ENCODE results near the gene DAB1.
A peak's percentile ranks its signal among the peaks of the same experiment; 100 is the strongest.

DAB1 gene

DNA sequence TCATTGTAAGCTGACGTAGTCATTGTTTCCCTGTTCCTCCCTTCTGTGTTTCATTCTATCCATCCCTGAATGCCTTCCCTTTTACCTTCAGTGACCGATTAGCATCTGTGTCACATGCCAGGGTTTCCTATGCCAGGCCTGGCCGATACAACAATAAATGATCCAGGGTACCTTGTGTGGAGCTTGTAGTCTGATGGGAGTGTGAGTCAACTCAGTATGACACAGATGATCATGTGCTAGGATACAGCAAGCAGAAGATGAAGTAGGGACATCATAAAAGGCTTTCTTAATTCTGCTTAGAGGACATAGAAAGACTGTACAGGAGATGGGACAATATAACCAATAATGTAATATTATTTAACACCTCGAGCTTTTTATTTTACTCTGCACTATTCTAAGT is 294.0 kb downstream of the DAB1 start:
- H3K27ac ChIP-seq (replicated peaks; ENCODE audit: low read length): no peak overlapping the region
- no peak overlapping the region for H4K91ac ChIP-seq (ENCODE audit: low read depth, low read length, poor library complexity)
- no peak overlapping the region for H2BK120ac ChIP-seq (ENCODE audit: low read depth, low read length)
- no peak overlapping the region for H3K14ac ChIP-seq (ENCODE audit: low read length)
- no peak overlapping the region for H3K4me3 ChIP-seq (ENCODE audit: low read length in 2 of 2)
- H3K23ac ChIP-seq (ENCODE audit: low read depth, low read length, poor library complexity): no peak overlapping the region
- no peaks in the 10 kb centered on the region for H3K9me3 ChIP-seq (replicated peaks in 1 of 2; ENCODE audit: control insufficient read depth in 2 of 2, insufficient read depth in 1 of 2, low read depth in 1 of 2, low read length in 2 of 2)
- no peak overlapping the region for H2BK15ac ChIP-seq (ENCODE audit: low read length)
- no peak overlapping the region for H2AFZ ChIP-seq (ENCODE audit: low read length)
- no peak overlapping the region for H2BK5ac ChIP-seq (ENCODE audit: low read length)
- WGBS, 2 donors (ENCODE audit: extremely low coverage in 2 of 2, insufficient read length in 2 of 2, insufficient replicate concordance in 1 of 2): no CpG with 5 or more reads among the region's 4 CpGs
- peak overlapping the region; percentile 80 for H2BK12ac ChIP-seq (ENCODE audit: low read length)
- no peak overlapping the region for H3K9ac ChIP-seq (ENCODE audit: low read depth, low read length, poor library complexity)
- H3K18ac ChIP-seq (ENCODE audit: low read length): no peak overlapping the region
- H3K79me1 ChIP-seq (ENCODE audit: low read depth, low read length): no peaks in the 10 kb centered on the region
- no peaks in the 10 kb centered on the region for H3K27me3 ChIP-seq (ENCODE audit: control insufficient read depth in 3 of 3, insufficient read depth in 3 of 3, low read depth in 1 of 3, low read length in 3 of 3)
- peaks cover 0 to 3% of the 10 kb centered on the region in 2 donors for H3K4me1 ChIP-seq (ENCODE audit: control insufficient read depth in 2 of 2, insufficient read depth in 1 of 2, low read depth in 1 of 2, low read length in 2 of 2)
- no peaks in the 10 kb centered on the region for H3K36me3 ChIP-seq (replicated peaks in 1 of 2; ENCODE audit: control insufficient read depth in 2 of 2, insufficient read depth in 2 of 2, low read length in 2 of 2)
- H3K4ac ChIP-seq (ENCODE audit: low read length): no peak overlapping the region
- no peak overlapping the region for H2AK5ac ChIP-seq (ENCODE audit: low read depth, low read length)
- H3K4me2 ChIP-seq (ENCODE audit: insufficient read depth, low read length, poor library complexity, severe bottlenecking): no peak overlapping the region
- no peak overlapping the region for H4K8ac ChIP-seq (ENCODE audit: low read depth, low read length)
- DNase-seq (ENCODE audit: low spot score): no peak

- peaks cover 6 to 8% of the 10 kb centered on the region in 2 donors for H3K4me1 ChIP-seq (ENCODE audit: control insufficient read depth in 2 of 2, insufficient read depth in 1 of 2, low read depth in 1 of 2, low read length in 2 of 2)
- H3K9ac ChIP-seq (ENCODE audit: low read depth, low read length, poor library complexity): no peak overlapping the region
- no peak overlapping the region for H3K14ac ChIP-seq (ENCODE audit: low read length)
- H2AFZ ChIP-seq (ENCODE audit: low read length): no peak overlapping the region
- no peaks in the 10 kb centered on the region for H3K79me1 ChIP-seq (ENCODE audit: low read depth, low read length)
- no peak overlapping the region for H3K18ac ChIP-seq (ENCODE audit: low read length)
- H3K23ac ChIP-seq (ENCODE audit: low read depth, low read length, poor library complexity): no peak overlapping the region
- no peak overlapping the region for H3K4ac ChIP-seq (ENCODE audit: low read length)
- H2BK15ac ChIP-seq (ENCODE audit: low read length): no peak overlapping the region
- H3K4me2 ChIP-seq (ENCODE audit: insufficient read depth, low read length, poor library complexity, severe bottlenecking): no peak overlapping the region
- H2BK5ac ChIP-seq (ENCODE audit: low read length): no peak overlapping the region
- H2BK120ac ChIP-seq (ENCODE audit: low read depth, low read length): no peak overlapping the region
- H4K91ac ChIP-seq (ENCODE audit: low read depth, low read length, poor library complexity): no peak overlapping the region
- H3K27me3 ChIP-seq (ENCODE audit: control insufficient read depth in 3 of 3, insufficient read depth in 3 of 3, low read depth in 1 of 3, low read length in 3 of 3): no peaks in the 10 kb centered on the region
- no peaks in the 10 kb centered on the region for H3K9me3 ChIP-seq (replicated peaks in 1 of 2; ENCODE audit: control insufficient read depth in 2 of 2, insufficient read depth in 1 of 2, low read depth in 1 of 2, low read length in 2 of 2)
- H2AK5ac ChIP-seq (ENCODE audit: low read depth, low read length): no peak overlapping the region
- no peak overlapping the region for H3K4me3 ChIP-seq (ENCODE audit: low read length in 2 of 2)
- no peak for DNase-seq (ENCODE audit: low spot score)
- H4K8ac ChIP-seq (ENCODE audit: low read depth, low read length): no peak overlapping the region
- H3K36me3 ChIP-seq (replicated peaks in 1 of 2; ENCODE audit: control insufficient read depth in 2 of 2, insufficient read depth in 2 of 2, low read length in 2 of 2): no peaks in the 10 kb centered on the region
- WGBS, 2 donors (ENCODE audit: extremely low coverage in 2 of 2, insufficient read length in 2 of 2, insufficient replicate concordance in 1 of 2): no CpG with 5 or more reads among the region's 6 CpGs
- H3K27ac ChIP-seq (replicated peaks; ENCODE audit: low read length): no peak overlapping the region
- H2BK12ac ChIP-seq (ENCODE audit: low read length): no peak overlapping the region
These were observed 295.9 kb downstream of the DAB1 start for GRCh38 chr1:57127976-57128375.

- Histone ChIP-seq H2BK15ac (ENCODE audit: low read length) (no peak overlapping the region), H3K9me3 (replicated peaks in 1 of 2; ENCODE audit: control insufficient read depth in 2 of 2, insufficient read depth in 1 of 2, low read depth in 1 of 2, low read length in 2 of 2) (no peaks in the 10 kb centered on the region), H3K4me3 (ENCODE audit: low read length in 2 of 2) (no peak overlapping the region), H4K8ac (ENCODE audit: low read depth, low read length) (no peak overlapping the region), H3K18ac (ENCODE audit: low read length) (no peak overlapping the region), H3K4me2 (ENCODE audit: insufficient read depth, low read length, poor library complexity, severe bottlenecking) (no peak overlapping the region), H2BK120ac (ENCODE audit: low read depth, low read length) (no peak overlapping the region), H3K27me3 (ENCODE audit: control insufficient read depth in 3 of 3, insufficient read depth in 3 of 3, low read depth in 1 of 3, low read length in 3 of 3) (no peaks in the 10 kb centered on the region), H3K79me1 (ENCODE audit: low read depth, low read length) (no peaks in the 10 kb centered on the region), H3K27ac (replicated peaks; ENCODE audit: low read length) (no peak overlapping the region), H3K23ac (ENCODE audit: low read depth, low read length, poor library complexity) (no peak overlapping the region), H3K9ac (ENCODE audit: low read depth, low read length, poor library complexity) (no peak overlapping the region), H3K4ac (ENCODE audit: low read length) (no peak overlapping the region), H2BK12ac (ENCODE audit: low read length) (no peak overlapping the region), H2BK5ac (ENCODE audit: low read length) (no peak overlapping the region), H3K14ac (ENCODE audit: low read length) (no peak overlapping the region), H2AK5ac (ENCODE audit: low read depth, low read length) (no peak overlapping the region), H3K36me3 (replicated peaks in 1 of 2; ENCODE audit: control insufficient read depth in 2 of 2, insufficient read depth in 2 of 2, low read length in 2 of 2) (no peaks in the 10 kb centered on the region), H2AFZ (ENCODE audit: low read length) (peak overlapping the region; percentile 56), H3K4me1 (ENCODE audit: control insufficient read depth in 2 of 2, insufficient read depth in 1 of 2, low read depth in 1 of 2, low read length in 2 of 2) (peaks cover 6 to 8% of the 10 kb centered on the region in 2 donors), H4K91ac (ENCODE audit: low read depth, low read length, poor library complexity) (no peak overlapping the region)
- no peak for DNase-seq (ENCODE audit: low spot score)
- no CpG with 5 or more reads among the region's 5 CpGs for WGBS, 2 donors (ENCODE audit: extremely low coverage in 2 of 2, insufficient read length in 2 of 2, insufficient replicate concordance in 1 of 2)
These were observed 299.0 kb downstream of the DAB1 start for GRCh38 chr1:57124768-57125446.

DNA sequence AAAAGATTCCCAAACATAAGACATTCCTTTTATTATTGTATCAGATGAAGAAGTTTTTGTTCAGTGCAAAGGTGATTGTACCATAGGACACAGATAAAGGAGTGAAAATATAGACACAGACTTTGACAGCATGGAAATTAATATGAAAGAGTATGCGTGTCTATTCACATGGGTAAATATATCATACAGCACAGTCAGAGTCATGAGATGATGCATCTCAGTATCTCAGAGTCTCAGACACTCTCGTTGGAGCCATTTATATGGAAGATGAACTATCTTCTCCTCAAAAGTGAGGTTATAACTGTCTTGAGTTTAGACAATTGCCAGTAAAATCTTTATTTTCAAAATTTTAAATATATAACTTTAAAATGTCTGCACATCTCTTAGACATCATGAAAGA is 299.7 kb downstream of the DAB1 start:
- no peak overlapping the region for H3K18ac ChIP-seq (ENCODE audit: low read length)
- no peak overlapping the region for H2BK5ac ChIP-seq (ENCODE audit: low read length)
- no peak overlapping the region for H4K8ac ChIP-seq (ENCODE audit: low read depth, low read length)
- H3K23ac ChIP-seq (ENCODE audit: low read depth, low read length, poor library complexity): no peak overlapping the region
- no peak for DNase-seq (ENCODE audit: low spot score)
- H3K4me1 ChIP-seq (ENCODE audit: control insufficient read depth in 2 of 2, insufficient read depth in 1 of 2, low read depth in 1 of 2, low read length in 2 of 2): peaks cover 4 to 8% of the 10 kb centered on the region in 2 donors
- H3K9ac ChIP-seq (ENCODE audit: low read depth, low read length, poor library complexity): no peak overlapping the region
- H3K4ac ChIP-seq (ENCODE audit: low read length): no peak overlapping the region
- no peak overlapping the region for H4K91ac ChIP-seq (ENCODE audit: low read depth, low read length, poor library complexity)
- H3K79me1 ChIP-seq (ENCODE audit: low read depth, low read length): no peaks in the 10 kb centered on the region
- no peak overlapping the region for H2BK12ac ChIP-seq (ENCODE audit: low read length)
- H3K27me3 ChIP-seq (ENCODE audit: control insufficient read depth in 3 of 3, insufficient read depth in 3 of 3, low read depth in 1 of 3, low read length in 3 of 3): no peaks in the 10 kb centered on the region
- H3K36me3 ChIP-seq (replicated peaks in 1 of 2; ENCODE audit: control insufficient read depth in 2 of 2, insufficient read depth in 2 of 2, low read length in 2 of 2): no peaks in the 10 kb centered on the region
- no CpG with 5 or more reads among the region's 2 CpGs for WGBS, 2 donors (ENCODE audit: extremely low coverage in 2 of 2, insufficient read length in 2 of 2, insufficient replicate concordance in 1 of 2)
- H2BK120ac ChIP-seq (ENCODE audit: low read depth, low read length): no peak overlapping the region
- no peak overlapping the region for H3K14ac ChIP-seq (ENCODE audit: low read length)
- no peaks in the 10 kb centered on the region for H3K9me3 ChIP-seq (replicated peaks in 1 of 2; ENCODE audit: control insufficient read depth in 2 of 2, insufficient read depth in 1 of 2, low read depth in 1 of 2, low read length in 2 of 2)
- H2AK5ac ChIP-seq (ENCODE audit: low read depth, low read length): no peak overlapping the region
- no peak overlapping the region for H2AFZ ChIP-seq (ENCODE audit: low read length)
- no peak overlapping the region for H3K4me3 ChIP-seq (ENCODE audit: low read length in 2 of 2)
- H2BK15ac ChIP-seq (ENCODE audit: low read length): no peak overlapping the region
- no peak overlapping the region for H3K4me2 ChIP-seq (ENCODE audit: insufficient read depth, low read length, poor library complexity, severe bottlenecking)
- H3K27ac ChIP-seq (replicated peaks; ENCODE audit: low read length): no peak overlapping the region

Data from neuronal stem cell (in vitro differentiated cells).